ENCODE data around the gene RAB4B. TPM values are rescaled to one million over a fixed set of nuclear protein-coding genes. Genes with fewer than 3 reads are reported as not detected.

RAB4B gene
- total RNA-seq, 1 experiment from 2014 or later = 29.7 TPM

DNA sequence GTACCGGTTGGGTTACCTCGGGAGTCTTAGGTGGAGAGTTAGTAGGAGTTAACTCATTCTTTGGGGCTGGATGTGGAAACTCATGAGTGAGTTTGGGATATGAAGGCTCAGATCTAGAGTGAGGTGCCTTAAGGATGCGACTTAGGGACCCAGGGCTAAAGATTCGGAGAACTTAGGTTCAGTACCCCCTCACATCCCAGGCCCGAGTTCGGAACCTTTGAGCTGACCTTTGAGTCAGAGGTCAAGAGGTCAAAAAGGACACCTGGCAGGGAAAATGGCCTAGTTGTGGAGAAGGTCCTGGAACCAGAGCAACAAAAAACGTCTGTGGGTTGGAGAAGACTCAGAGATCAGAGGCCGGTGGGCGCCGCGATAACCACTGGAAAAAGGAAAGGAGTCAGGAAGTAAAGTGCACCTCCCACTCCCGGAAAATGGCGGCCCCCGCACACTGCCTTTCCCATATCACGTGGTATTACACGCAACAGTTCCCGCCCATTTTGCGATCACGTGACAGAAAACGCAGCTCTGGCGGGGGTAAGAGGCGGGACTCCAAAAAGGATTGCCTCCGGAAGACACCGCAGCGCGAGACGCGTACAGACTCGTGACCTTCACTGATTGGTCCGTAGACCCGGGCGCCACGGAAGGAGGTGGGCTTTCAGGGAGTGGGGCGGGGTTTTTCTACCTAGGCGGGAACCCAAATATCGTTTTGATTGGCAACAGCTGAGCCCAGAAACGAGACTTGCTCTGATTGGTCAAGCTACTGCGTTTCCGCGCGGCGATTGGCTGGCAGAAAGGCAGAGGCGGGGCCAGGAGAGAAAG is 27.8 kb upstream of the RAB4B start, which contains the start of gene ACTMAP (continued):
- TF ChIP-seq, protein P1, sequence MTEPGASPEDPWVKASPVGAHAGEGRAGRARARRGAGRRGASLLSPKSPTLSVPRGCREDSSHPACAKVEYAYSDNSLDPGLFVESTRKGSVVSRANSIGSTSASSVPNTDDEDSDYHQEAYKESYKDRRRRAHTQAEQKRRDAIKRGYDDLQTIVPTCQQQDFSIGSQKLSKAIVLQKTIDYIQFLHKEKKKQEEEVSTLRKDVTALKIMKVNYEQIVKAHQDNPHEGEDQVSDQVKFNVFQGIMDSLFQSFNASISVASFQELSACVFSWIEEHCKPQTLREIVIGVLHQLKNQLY (CRISPR knock-in tag; IDR thresholded peaks at IDR 0.05) = no peak
- TF ChIP-seq GRHL2 (CRISPR knock-in tag; IDR thresholded peaks at IDR 0.05; ENCODE audit: insufficient replicate concordance, severe bottlenecking) (no peak), FOXK1 (CRISPR knock-in tag; IDR thresholded peaks at IDR 0.05) (peak; percentile 24), ESRRA (CRISPR knock-in tag; IDR thresholded peaks at IDR 0.05; ENCODE audit: borderline replicate concordance) (peak; percentile 69; the same call in 1 of the 2 replicates), CREB1 (CRISPR knock-in tag; IDR thresholded peaks at IDR 0.05) (no peak), EMX1 (CRISPR knock-in tag; IDR thresholded peaks at IDR 0.05) (no peak), JUN (CRISPR knock-in tag; IDR thresholded peaks at IDR 0.05) (no peak), ZNF232 (CRISPR knock-in tag; IDR thresholded peaks at IDR 0.05) (no peak), HMGA2 (CRISPR knock-in tag; IDR thresholded peaks at IDR 0.05) (no peak), TEAD1 (CRISPR knock-in tag; IDR thresholded peaks at IDR 0.05) (no peak), SP1 (CRISPR knock-in tag; conservative IDR thresholded peaks at IDR 0.05) (peak; percentile 96)
- TF ChIP-seq, protein P2, sequence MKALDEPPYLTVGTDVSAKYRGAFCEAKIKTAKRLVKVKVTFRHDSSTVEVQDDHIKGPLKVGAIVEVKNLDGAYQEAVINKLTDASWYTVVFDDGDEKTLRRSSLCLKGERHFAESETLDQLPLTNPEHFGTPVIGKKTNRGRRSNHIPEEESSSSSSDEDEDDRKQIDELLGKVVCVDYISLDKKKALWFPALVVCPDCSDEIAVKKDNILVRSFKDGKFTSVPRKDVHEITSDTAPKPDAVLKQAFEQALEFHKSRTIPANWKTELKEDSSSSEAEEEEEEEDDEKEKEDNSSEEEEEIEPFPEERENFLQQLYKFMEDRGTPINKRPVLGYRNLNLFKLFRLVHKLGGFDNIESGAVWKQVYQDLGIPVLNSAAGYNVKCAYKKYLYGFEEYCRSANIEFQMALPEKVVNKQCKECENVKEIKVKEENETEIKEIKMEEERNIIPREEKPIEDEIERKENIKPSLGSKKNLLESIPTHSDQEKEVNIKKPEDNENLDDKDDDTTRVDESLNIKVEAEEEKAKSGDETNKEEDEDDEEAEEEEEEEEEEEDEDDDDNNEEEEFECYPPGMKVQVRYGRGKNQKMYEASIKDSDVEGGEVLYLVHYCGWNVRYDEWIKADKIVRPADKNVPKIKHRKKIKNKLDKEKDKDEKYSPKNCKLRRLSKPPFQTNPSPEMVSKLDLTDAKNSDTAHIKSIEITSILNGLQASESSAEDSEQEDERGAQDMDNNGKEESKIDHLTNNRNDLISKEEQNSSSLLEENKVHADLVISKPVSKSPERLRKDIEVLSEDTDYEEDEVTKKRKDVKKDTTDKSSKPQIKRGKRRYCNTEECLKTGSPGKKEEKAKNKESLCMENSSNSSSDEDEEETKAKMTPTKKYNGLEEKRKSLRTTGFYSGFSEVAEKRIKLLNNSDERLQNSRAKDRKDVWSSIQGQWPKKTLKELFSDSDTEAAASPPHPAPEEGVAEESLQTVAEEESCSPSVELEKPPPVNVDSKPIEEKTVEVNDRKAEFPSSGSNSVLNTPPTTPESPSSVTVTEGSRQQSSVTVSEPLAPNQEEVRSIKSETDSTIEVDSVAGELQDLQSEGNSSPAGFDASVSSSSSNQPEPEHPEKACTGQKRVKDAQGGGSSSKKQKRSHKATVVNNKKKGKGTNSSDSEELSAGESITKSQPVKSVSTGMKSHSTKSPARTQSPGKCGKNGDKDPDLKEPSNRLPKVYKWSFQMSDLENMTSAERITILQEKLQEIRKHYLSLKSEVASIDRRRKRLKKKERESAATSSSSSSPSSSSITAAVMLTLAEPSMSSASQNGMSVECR (CRISPR knock-in tag; IDR thresholded peaks at IDR 0.05; ENCODE audit: borderline replicate concordance) = no peak; the same call in 1 of the 2 replicates
- TF ChIP-seq, protein P3, sequence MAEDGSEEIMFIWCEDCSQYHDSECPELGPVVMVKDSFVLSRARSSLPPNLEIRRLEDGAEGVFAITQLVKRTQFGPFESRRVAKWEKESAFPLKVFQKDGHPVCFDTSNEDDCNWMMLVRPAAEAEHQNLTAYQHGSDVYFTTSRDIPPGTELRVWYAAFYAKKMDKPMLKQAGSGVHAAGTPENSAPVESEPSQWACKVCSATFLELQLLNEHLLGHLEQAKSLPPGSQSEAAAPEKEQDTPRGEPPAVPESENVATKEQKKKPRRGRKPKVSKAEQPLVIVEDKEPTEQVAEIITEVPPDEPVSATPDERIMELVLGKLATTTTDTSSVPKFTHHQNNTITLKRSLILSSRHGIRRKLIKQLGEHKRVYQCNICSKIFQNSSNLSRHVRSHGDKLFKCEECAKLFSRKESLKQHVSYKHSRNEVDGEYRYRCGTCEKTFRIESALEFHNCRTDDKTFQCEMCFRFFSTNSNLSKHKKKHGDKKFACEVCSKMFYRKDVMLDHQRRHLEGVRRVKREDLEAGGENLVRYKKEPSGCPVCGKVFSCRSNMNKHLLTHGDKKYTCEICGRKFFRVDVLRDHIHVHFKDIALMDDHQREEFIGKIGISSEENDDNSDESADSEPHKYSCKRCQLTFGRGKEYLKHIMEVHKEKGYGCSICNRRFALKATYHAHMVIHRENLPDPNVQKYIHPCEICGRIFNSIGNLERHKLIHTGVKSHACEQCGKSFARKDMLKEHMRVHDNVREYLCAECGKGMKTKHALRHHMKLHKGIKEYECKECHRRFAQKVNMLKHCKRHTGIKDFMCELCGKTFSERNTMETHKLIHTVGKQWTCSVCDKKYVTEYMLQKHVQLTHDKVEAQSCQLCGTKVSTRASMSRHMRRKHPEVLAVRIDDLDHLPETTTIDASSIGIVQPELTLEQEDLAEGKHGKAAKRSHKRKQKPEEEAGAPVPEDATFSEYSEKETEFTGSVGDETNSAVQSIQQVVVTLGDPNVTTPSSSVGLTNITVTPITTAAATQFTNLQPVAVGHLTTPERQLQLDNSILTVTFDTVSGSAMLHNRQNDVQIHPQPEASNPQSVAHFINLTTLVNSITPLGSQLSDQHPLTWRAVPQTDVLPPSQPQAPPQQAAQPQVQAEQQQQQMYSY (CRISPR knock-in tag; IDR thresholded peaks at IDR 0.05) = no peak
- TF ChIP-seq, protein P4, sequence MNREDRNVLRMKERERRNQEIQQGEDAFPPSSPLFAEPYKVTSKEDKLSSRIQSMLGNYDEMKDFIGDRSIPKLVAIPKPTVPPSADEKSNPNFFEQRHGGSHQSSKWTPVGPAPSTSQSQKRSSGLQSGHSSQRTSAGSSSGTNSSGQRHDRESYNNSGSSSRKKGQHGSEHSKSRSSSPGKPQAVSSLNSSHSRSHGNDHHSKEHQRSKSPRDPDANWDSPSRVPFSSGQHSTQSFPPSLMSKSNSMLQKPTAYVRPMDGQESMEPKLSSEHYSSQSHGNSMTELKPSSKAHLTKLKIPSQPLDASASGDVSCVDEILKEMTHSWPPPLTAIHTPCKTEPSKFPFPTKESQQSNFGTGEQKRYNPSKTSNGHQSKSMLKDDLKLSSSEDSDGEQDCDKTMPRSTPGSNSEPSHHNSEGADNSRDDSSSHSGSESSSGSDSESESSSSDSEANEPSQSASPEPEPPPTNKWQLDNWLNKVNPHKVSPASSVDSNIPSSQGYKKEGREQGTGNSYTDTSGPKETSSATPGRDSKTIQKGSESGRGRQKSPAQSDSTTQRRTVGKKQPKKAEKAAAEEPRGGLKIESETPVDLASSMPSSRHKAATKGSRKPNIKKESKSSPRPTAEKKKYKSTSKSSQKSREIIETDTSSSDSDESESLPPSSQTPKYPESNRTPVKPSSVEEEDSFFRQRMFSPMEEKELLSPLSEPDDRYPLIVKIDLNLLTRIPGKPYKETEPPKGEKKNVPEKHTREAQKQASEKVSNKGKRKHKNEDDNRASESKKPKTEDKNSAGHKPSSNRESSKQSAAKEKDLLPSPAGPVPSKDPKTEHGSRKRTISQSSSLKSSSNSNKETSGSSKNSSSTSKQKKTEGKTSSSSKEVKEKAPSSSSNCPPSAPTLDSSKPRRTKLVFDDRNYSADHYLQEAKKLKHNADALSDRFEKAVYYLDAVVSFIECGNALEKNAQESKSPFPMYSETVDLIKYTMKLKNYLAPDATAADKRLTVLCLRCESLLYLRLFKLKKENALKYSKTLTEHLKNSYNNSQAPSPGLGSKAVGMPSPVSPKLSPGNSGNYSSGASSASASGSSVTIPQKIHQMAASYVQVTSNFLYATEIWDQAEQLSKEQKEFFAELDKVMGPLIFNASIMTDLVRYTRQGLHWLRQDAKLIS (CRISPR knock-in tag; IDR thresholded peaks at IDR 0.05; ENCODE audit: borderline replicate concordance) = no peak
- TF ChIP-seq, protein P5, sequence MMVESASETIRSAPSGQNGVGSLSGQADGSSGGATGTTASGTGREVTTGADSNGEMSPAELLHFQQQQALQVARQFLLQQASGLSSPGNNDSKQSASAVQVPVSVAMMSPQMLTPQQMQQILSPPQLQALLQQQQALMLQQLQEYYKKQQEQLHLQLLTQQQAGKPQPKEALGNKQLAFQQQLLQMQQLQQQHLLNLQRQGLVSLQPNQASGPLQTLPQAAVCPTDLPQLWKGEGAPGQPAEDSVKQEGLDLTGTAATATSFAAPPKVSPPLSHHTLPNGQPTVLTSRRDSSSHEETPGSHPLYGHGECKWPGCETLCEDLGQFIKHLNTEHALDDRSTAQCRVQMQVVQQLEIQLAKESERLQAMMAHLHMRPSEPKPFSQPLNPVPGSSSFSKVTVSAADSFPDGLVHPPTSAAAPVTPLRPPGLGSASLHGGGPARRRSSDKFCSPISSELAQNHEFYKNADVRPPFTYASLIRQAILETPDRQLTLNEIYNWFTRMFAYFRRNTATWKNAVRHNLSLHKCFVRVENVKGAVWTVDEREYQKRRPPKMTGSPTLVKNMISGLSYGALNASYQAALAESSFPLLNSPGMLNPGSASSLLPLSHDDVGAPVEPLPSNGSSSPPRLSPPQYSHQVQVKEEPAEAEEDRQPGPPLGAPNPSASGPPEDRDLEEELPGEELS (CRISPR knock-in tag; IDR thresholded peaks at IDR 0.05) = no peak
- TF ChIP-seq, protein P6, sequence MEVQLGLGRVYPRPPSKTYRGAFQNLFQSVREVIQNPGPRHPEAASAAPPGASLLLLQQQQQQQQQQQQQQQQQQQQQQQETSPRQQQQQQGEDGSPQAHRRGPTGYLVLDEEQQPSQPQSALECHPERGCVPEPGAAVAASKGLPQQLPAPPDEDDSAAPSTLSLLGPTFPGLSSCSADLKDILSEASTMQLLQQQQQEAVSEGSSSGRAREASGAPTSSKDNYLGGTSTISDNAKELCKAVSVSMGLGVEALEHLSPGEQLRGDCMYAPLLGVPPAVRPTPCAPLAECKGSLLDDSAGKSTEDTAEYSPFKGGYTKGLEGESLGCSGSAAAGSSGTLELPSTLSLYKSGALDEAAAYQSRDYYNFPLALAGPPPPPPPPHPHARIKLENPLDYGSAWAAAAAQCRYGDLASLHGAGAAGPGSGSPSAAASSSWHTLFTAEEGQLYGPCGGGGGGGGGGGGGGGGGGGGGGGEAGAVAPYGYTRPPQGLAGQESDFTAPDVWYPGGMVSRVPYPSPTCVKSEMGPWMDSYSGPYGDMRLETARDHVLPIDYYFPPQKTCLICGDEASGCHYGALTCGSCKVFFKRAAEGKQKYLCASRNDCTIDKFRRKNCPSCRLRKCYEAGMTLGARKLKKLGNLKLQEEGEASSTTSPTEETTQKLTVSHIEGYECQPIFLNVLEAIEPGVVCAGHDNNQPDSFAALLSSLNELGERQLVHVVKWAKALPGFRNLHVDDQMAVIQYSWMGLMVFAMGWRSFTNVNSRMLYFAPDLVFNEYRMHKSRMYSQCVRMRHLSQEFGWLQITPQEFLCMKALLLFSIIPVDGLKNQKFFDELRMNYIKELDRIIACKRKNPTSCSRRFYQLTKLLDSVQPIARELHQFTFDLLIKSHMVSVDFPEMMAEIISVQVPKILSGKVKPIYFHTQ (CRISPR knock-in tag; IDR thresholded peaks at IDR 0.05) = no peak
- TF ChIP-seq, protein P7, sequence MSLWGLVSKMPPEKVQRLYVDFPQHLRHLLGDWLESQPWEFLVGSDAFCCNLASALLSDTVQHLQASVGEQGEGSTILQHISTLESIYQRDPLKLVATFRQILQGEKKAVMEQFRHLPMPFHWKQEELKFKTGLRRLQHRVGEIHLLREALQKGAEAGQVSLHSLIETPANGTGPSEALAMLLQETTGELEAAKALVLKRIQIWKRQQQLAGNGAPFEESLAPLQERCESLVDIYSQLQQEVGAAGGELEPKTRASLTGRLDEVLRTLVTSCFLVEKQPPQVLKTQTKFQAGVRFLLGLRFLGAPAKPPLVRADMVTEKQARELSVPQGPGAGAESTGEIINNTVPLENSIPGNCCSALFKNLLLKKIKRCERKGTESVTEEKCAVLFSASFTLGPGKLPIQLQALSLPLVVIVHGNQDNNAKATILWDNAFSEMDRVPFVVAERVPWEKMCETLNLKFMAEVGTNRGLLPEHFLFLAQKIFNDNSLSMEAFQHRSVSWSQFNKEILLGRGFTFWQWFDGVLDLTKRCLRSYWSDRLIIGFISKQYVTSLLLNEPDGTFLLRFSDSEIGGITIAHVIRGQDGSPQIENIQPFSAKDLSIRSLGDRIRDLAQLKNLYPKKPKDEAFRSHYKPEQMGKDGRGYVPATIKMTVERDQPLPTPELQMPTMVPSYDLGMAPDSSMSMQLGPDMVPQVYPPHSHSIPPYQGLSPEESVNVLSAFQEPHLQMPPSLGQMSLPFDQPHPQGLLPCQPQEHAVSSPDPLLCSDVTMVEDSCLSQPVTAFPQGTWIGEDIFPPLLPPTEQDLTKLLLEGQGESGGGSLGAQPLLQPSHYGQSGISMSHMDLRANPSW (CRISPR knock-in tag; conservative IDR thresholded peaks at IDR 0.05; ENCODE audit: low read depth) = no peak
